HepG2 (cell line): ENCODE measurements around the gene SLC44A4. TPM values are rescaled to one million over a fixed set of nuclear protein-coding genes. Genes with fewer than 3 reads are reported as not detected.
A peak's percentile ranks its signal among the peaks of the same experiment; 100 is the strongest.

Source experiments
- ARID2 ChIP-seq: sonication (generic); formaldehyde crosslinking; IDR thresholded peaks from 2 replicates; pipeline ENCODE4 v1.8.1; 2022; ENCODE audit warnings: mild to moderate bottlenecking, missing genetic modification reagents, borderline replicate concordance
- ARID4A ChIP-seq: sonication (generic); formaldehyde crosslinking; IDR thresholded peaks from 2 replicates; pipeline ENCODE4 v1.5.0; 2020; ENCODE audit warnings: mild to moderate bottlenecking, missing genetic modification reagents, borderline replicate concordance
- E2F2 ChIP-seq: sonication (generic); formaldehyde crosslinking; IDR thresholded peaks from 2 replicates; pipeline ENCODE4 v1.4.0; 2020; ENCODE audit warnings: missing genetic modification reagents, borderline replicate concordance
- HMGXB4 ChIP-seq, 2 experiments: sonication (generic) in 1 of 2; formaldehyde crosslinking in 1 of 2; IDR thresholded peaks; 2 replicates each; pipeline versions ENCODE4 v1.4.0 to v1.6.1; 2018 to 2020; ENCODE audit warnings: missing genetic modification reagents in 2 of 2, borderline replicate concordance in 1 of 2, low read depth in 1 of 2, mild to moderate bottlenecking in 1 of 2, missing biosample characterization in 1 of 2
- MZF1 ChIP-seq: sonication (generic); formaldehyde crosslinking; IDR thresholded peaks from 2 replicates; pipeline ENCODE4 v1.8.1; 2023; ENCODE audit warnings: mild to moderate bottlenecking, missing genetic modification reagents, borderline replicate concordance
- STAT6 ChIP-seq: sonication (generic); formaldehyde crosslinking; IDR thresholded peaks from 2 replicates; pipeline ENCODE4 v1.4.0; 2020; ENCODE audit warnings: missing genetic modification reagents, mild to moderate bottlenecking, borderline replicate concordance
- TEAD2 ChIP-seq: sonication (generic); formaldehyde crosslinking; IDR thresholded peaks from 2 replicates; pipeline ENCODE4 v1.9.0; 2021; ENCODE audit warnings: missing genetic modification reagents
- ZKSCAN1 ChIP-seq: fragments of 150-350 bp; IDR thresholded peaks from 2 replicates; pipeline ENCODE4 v1.6.1; 2014; ENCODE audit warnings: low read length
- ZNF10 ChIP-seq: sonication (generic); formaldehyde crosslinking; IDR thresholded peaks from 2 replicates; pipeline ENCODE4 v1.4.0; 2020; ENCODE audit warnings: mild to moderate bottlenecking, low read depth, missing genetic modification reagents, borderline replicate concordance
- ZNF432 ChIP-seq: sonication (generic); formaldehyde crosslinking; IDR thresholded peaks from 2 replicates; pipeline ENCODE4 v1.5.0; 2020; ENCODE audit warnings: missing genetic modification reagents, mild to moderate bottlenecking, borderline replicate concordance
- ZNF512B ChIP-seq: sonication (generic); formaldehyde crosslinking; IDR thresholded peaks from 2 replicates; pipeline ENCODE4 v1.5.1; 2020; ENCODE audit warnings: missing genetic modification reagents, mild to moderate bottlenecking, borderline replicate concordance
- ZNF772 ChIP-seq: sonication (generic); formaldehyde crosslinking; IDR thresholded peaks from 2 replicates; pipeline ENCODE4 v1.5.0; 2020; ENCODE audit warnings: mild to moderate bottlenecking, missing genetic modification reagents
- polyA plus RNA-seq, 8 experiments: library from polyadenylated mRNA; depleted of rRNA in 3 of 8; stranded (reverse) in 7 of 8; unstranded in 1 of 8; fragments of >200 nt; fragmentation: Illumina TruSeq in 4 of 8; extraction: Trizol in 4 of 8; gene quantifications; 2 replicates each; pipeline versions ENCODE4 v1.2.1 to v1.2.3, GENCODE V29; 2011 to 2016; ENCODE audit warnings: low read depth in 4 of 8, missing spikeins in 1 of 8, mixed read lengths in 1 of 8; ENCODE audit not compliant: insufficient read depth in 1 of 8
- total RNA-seq, 5 experiments: library from RNA; depleted of rRNA; stranded (reverse); fragments of >200 nt; fragmentation: Illumina TruSeq; extraction: Trizol; gene quantifications; 2 replicates each; pipeline ENCODE4 v1.2.3, GENCODE V29; 2016; ENCODE audit warnings: low read depth in 1 of 5

SLC44A4 gene
- total and polyA plus RNA-seq, 2 of the 13 experiments (the other 11 are each of a cell fraction or from before 2014, with no cell fraction given): 3.5 to 5.9 TPM

GRCh38 chr6:31865205-31866118 lies 13.3 kb downstream of the SLC44A4 start (continued):
- TF ChIP-seq ARID4A (CRISPR knock-in tag): peak; percentile 79; the same call in 1 of the 2 replicates
- TF ChIP-seq ZNF772 (CRISPR knock-in tag): peak; percentile 95; the same call in 1 of the 2 replicates
- TF ChIP-seq STAT6 (CRISPR knock-in tag): no peak
- TF ChIP-seq ZNF10: no peak
- TF ChIP-seq ZNF512B: no peak
- no peak for TF ChIP-seq TEAD2 (CRISPR knock-in tag)
- TF ChIP-seq E2F2: no peak
- peak; percentile 65 for TF ChIP-seq ZKSCAN1
- no peak for TF ChIP-seq ZNF432 (CRISPR knock-in tag)
- no peak for TF ChIP-seq MZF1
- TF ChIP-seq ARID2: peak; percentile 38; the same call in 1 of the 2 replicates
- TF ChIP-seq HMGXB4 (CRISPR knock-in tag; IDR thresholded peaks at IDR 0.05; ENCODE audit: borderline replicate concordance in 1 of 2, low read depth in 1 of 2): peak; percentile 49 to 72
